Middle frontal gyrus (tissue), 1 donor: Measurements from ENCODE around the gene ADCYAP1R1.

ENCODE experiments used
- DNase-seq: peaks from one replicate; pipeline ENCODE4 v3.0.0-alpha.2; 2015; ENCODE audit warnings: low spot score; ENCODE audit errors: extremely low spot score

ADCYAP1R1 gene

GRCh38 chr7:31036924-31037323 is 15.2 kb upstream of the ADCYAP1R1 start:
- no peak for DNase-seq

- no peak for DNase-seq
Measured at GRCh38 chr7:31043051-31043471, 9.0 kb upstream of the ADCYAP1R1 start.

GRCh38 chr7:31044529-31044928 is 7.6 kb upstream of the ADCYAP1R1 start:
- no peak for DNase-seq

- DNase-seq, result no peak
Measured at GRCh38 chr7:31046723-31047122, 5.4 kb upstream of the ADCYAP1R1 start.

- DNase-seq, result no peak
Measured at GRCh38 chr7:31047313-31048146, 4.6 kb upstream of the ADCYAP1R1 start.

- no peak for DNase-seq
Measured at GRCh38 chr7:31049005-31049765, 2.9 kb upstream of the ADCYAP1R1 start.

GRCh38 chr7:31052487-31052840 is 356 bp downstream of the ADCYAP1R1 start:
- no peak for DNase-seq

- DNase-seq, result no peak
Measured at GRCh38 chr7:31052841-31053601, 913 bp downstream of the ADCYAP1R1 start.

- DNase-seq, result no peak
Measured at GRCh38 chr7:31053986-31054385, 1.9 kb downstream of the ADCYAP1R1 start.

GRCh38 chr7:31054608-31055278 is 2.6 kb downstream of the ADCYAP1R1 start:
- no peak for DNase-seq

GRCh38 chr7:31055471-31055870 is 3.4 kb downstream of the ADCYAP1R1 start:
- no peak for DNase-seq

GRCh38 chr7:31056775-31057346 is 4.8 kb downstream of the ADCYAP1R1 start:
- no peak for DNase-seq

GRCh38 chr7:31058122-31058521 is 6.0 kb downstream of the ADCYAP1R1 start:
- no peak for DNase-seq

GRCh38 chr7:31058688-31059087 is 6.6 kb downstream of the ADCYAP1R1 start:
- no peak for DNase-seq

- no peak for DNase-seq
Measured at GRCh38 chr7:31059551-31059950, 7.4 kb downstream of the ADCYAP1R1 start.

GRCh38 chr7:31061185-31061584 is 9.1 kb downstream of the ADCYAP1R1 start:
- no peak for DNase-seq

- no peak for DNase-seq
Measured at GRCh38 chr7:31062746-31063435, 10.8 kb downstream of the ADCYAP1R1 start.

GRCh38 chr7:31065021-31065593 is 13.0 kb downstream of the ADCYAP1R1 start:
- DNase-seq, result no peak

- no peak for DNase-seq
Measured at GRCh38 chr7:31065840-31066239, 13.7 kb downstream of the ADCYAP1R1 start.

- no peak for DNase-seq
Measured at GRCh38 chr7:31066516-31067130, 14.5 kb downstream of the ADCYAP1R1 start.
